A673 (cell line): Measurements from ENCODE around the gene KIFC3. TPM values are rescaled to one million over a fixed set of nuclear protein-coding genes. Genes with fewer than 3 reads are reported as not detected.
"Not testable (repeated sequence)": the region's sequence is repeated elsewhere in the genome, so short reads cannot be mapped to it uniquely, and the experiment has no call there.

Source experiments
- BruUV-seq: library from RNA; stranded (reverse); fragments of 400-500 nt; replicated peaks from 2 replicates; lab custom pipeline; 2021; lab: Mats Ljungman, UMichigan
- CTCF ChIA-PET: fragments of 300-600 bp; sonication (Branson Sonifier 250); formaldehyde crosslinking; loops from one replicate; lab custom pipeline; 2022; ENCODE audit warnings: antibody characterized with exemption; lab: Charles Lee
- POLR2A ChIA-PET: fragments of 300-600 bp; sonication (Branson Sonifier 250); formaldehyde crosslinking; loops from one replicate; lab custom pipeline; 2022; ENCODE audit warnings: antibody characterized with exemption; ENCODE audit not compliant: low non-redundant PET; lab: Charles Lee
- DNase-seq: peaks from one replicate; pipeline ENCODE4 v3.0.0-alpha.2; 2015; ENCODE audit warnings: low spot score
- H3K27ac ChIP-seq: fragments of 200-600 bp; sonication (generic); 2 replicates; pipeline ENCODE4 v1.5.1; 2016; ENCODE audit warnings: mixed run types, low read depth, mild to moderate bottlenecking, mixed read lengths, antibody characterized with exemption, low read length; ENCODE audit not compliant: poor library complexity, severe bottlenecking
- H3K27me3 ChIP-seq: fragments of 200-600 bp; sonication (generic); replicated peaks from 2 replicates; pipeline ENCODE4 v1.6.1; 2017; ENCODE audit warnings: mixed run types, low read depth, mild to moderate bottlenecking, mixed read lengths, antibody characterized with exemption, low read length; ENCODE audit not compliant: insufficient read depth, poor library complexity
- H3K36me3 ChIP-seq: fragments of 200-600 bp; sonication (generic); 2 replicates; pipeline ENCODE4 v1.6.1; 2016; ENCODE audit warnings: mixed run types, mild to moderate bottlenecking, mixed read lengths, antibody characterized with exemption, low read length; ENCODE audit not compliant: insufficient read depth, poor library complexity, severe bottlenecking
- H3K4me1 ChIP-seq: fragments of 200-600 bp; sonication (generic); 2 replicates; pipeline ENCODE4 v1.6.1; 2017; ENCODE audit warnings: mixed run types, mild to moderate bottlenecking, mixed read lengths, antibody characterized with exemption, low read length; ENCODE audit not compliant: insufficient read depth, poor library complexity, severe bottlenecking
- H3K4me3 ChIP-seq: fragments of 200-600 bp; sonication (generic); 2 replicates; pipeline ENCODE4 v1.5.1; 2016; ENCODE audit warnings: low read depth, mixed run types, mild to moderate bottlenecking, mixed read lengths, low read length; ENCODE audit not compliant: poor library complexity, severe bottlenecking
- H3K9me3 ChIP-seq: fragments of 200-600 bp; sonication (generic); 2 replicates; pipeline ENCODE4 v1.6.1; 2016; ENCODE audit warnings: mixed run types, low read depth, mild to moderate bottlenecking, mixed read lengths, antibody characterized with exemption, low read length; ENCODE audit not compliant: poor library complexity, severe bottlenecking
- EZH2 ChIP-seq: fragments of 200-600 bp; sonication (generic); IDR thresholded peaks from 2 replicates; pipeline ENCODE4 v1.6.1; 2017; ENCODE audit warnings: borderline replicate concordance, low read depth, mild to moderate bottlenecking, mixed read lengths, antibody characterized with exemption, low read length; ENCODE audit not compliant: poor library complexity, severe bottlenecking
- intact Hi-C: fragments of 100-400 bp; cut with micrococcal nuclease; formaldehyde crosslinking; loops from one replicate; pipeline ENCODE4 v1.10.0; 2022; ENCODE audit not compliant: unreplicated experiment
- total RNA-seq: library from RNA; stranded (reverse); gene quantifications from 2 replicates; pipeline ENCODE4 v1.2.3, GENCODE V29; 2021
- TF ChIP-seq, protein P1 (sequence below): fragments of 300-800, 200-600 bp; sonication (generic); conservative IDR thresholded peaks from 2 replicates; pipeline ENCODE4 v1.5.1; 2017; ENCODE audit warnings: low read depth, mild to moderate bottlenecking, antibody characterized with exemption, low read length, moderate library complexity, mixed read lengths

The KIFC3 gene
- total RNA-seq, 1 experiment from 2014 or later = 198 TPM

GRCh38 chr16:57732714-57733113, 69.6 kb downstream of the KIFC3 start:
- intact Hi-C loops = no loop called here
- Histone ChIP-seq H3K4me3 (no peak overlapping the region), H3K36me3 (peaks cover 7% of the 10 kb centered on the region), H3K4me1 (peaks cover 9% of the 10 kb centered on the region), H3K9me3 (peaks cover 9% of the 10 kb centered on the region), H3K27ac (no peak overlapping the region), H3K27me3 (no peaks in the 10 kb centered on the region)
- CTCF ChIA-PET = no interaction called here
- no TSS peak for BruUV-seq
- POLR2A ChIA-PET = no interaction called here
- TF ChIP-seq EZH2 = no peak
- TF ChIP-seq, protein P1, sequence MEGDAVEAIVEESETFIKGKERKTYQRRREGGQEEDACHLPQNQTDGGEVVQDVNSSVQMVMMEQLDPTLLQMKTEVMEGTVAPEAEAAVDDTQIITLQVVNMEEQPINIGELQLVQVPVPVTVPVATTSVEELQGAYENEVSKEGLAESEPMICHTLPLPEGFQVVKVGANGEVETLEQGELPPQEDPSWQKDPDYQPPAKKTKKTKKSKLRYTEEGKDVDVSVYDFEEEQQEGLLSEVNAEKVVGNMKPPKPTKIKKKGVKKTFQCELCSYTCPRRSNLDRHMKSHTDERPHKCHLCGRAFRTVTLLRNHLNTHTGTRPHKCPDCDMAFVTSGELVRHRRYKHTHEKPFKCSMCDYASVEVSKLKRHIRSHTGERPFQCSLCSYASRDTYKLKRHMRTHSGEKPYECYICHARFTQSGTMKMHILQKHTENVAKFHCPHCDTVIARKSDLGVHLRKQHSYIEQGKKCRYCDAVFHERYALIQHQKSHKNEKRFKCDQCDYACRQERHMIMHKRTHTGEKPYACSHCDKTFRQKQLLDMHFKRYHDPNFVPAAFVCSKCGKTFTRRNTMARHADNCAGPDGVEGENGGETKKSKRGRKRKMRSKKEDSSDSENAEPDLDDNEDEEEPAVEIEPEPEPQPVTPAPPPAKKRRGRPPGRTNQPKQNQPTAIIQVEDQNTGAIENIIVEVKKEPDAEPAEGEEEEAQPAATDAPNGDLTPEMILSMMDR = no peak
- DNase-seq = no peak

DNA sequence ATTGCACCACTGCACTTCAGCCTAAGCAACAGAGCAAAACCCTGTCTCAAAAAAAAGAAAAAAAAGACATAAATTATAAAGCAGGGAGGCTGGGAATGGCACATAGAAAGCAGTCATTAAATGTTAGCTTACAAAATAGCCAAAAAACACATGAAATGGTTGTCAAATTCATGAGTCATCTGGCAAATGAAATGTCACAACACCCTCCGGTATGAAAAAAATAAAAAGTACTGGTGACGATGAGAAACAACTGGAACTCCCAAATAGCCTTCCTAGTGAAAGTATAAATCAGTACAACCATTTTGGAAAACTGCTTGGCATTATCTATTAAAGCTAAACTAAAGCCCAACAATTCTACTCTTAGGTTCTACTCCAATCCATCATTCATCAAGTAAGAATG, 70.3 kb downstream of the KIFC3 start:
- POLR2A ChIA-PET = no interaction called here
- intact Hi-C loops = no loop called here
- CTCF ChIA-PET = no interaction called here

GRCh38 chr16:57730771-57731730, 71.2 kb downstream of the KIFC3 start:
- BruUV-seq = no TSS peak
- Histone ChIP-seq H3K27ac (no peak overlapping the region), H3K9me3 (peaks cover 9% of the 10 kb centered on the region), H3K4me3 (no peak overlapping the region), H3K27me3 (no peaks in the 10 kb centered on the region), H3K36me3 (no peaks in the 10 kb centered on the region), H3K4me1 (no peaks in the 10 kb centered on the region)
- ChIA-PET CTCF (no interaction called here), POLR2A (no interaction called here)
- intact Hi-C loops = no loop called here
- DNase-seq = no peak
- no peak for TF ChIP-seq EZH2
- TF ChIP-seq, protein P1 = no peak

More for the DNA sequence above, 70.3 kb downstream of the KIFC3 start:
- TF ChIP-seq, protein P1 = no peak
- no peak for TF ChIP-seq EZH2
- Histone ChIP-seq H3K27ac (no peak overlapping the region), H3K4me1 (peaks cover 5% of the 10 kb centered on the region), H3K36me3 (peaks cover under 1% of the 10 kb centered on the region), H3K9me3 (peaks cover 9% of the 10 kb centered on the region), H3K27me3 (no peaks in the 10 kb centered on the region), H3K4me3 (no peak overlapping the region)
- no peak for DNase-seq
- no TSS peak for BruUV-seq

DNA sequence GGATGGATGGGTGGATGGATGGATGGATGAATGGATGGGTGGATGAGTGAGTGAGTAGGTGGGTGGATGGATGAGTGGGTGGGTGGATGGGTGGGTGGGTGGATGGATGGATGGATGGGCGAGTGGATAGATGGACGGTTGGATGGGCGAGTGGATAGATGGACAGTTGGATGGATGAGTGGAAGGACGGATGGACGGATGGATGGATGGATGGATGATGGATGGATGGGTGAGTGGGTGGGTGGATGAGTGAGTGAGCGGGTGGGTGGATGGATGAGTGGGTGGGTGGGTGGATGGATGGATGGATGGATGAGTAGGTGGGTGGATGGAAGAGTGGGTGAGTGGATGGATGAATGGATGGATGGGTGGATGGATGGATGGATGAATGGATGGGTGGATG, 72.4 kb downstream of the KIFC3 start:
- POLR2A ChIA-PET, DNase-seq, H3K4me1 ChIP-seq: not testable (repeated sequence)

More for the DNA sequence above, 72.4 kb downstream of the KIFC3 start:
- H3K9me3 ChIP-seq, H3K4me3 ChIP-seq, H3K36me3 ChIP-seq, BruUV-seq, H3K27me3 ChIP-seq, CTCF ChIA-PET, intact Hi-C loops, H3K27ac ChIP-seq: not testable (repeated sequence)
